BE2C (cell line): ENCODE results near the gene CASP12.

Source experiments
- DNase-seq: peaks from one replicate; pipeline ENCODE4 v3.0.0-alpha.2; 2020
- H3K27me3 ChIP-seq: fragments of 250-450 bp; sonication (Bioruptor Pico); 2 replicates; pipeline ENCODE4 v1.5.1; 2020; ENCODE audit warnings: mild to moderate bottlenecking
- H3K36me3 ChIP-seq: fragments of 250-450 bp; sonication (Bioruptor Pico); 2 replicates; pipeline ENCODE4 v1.5.1; 2020; ENCODE audit warnings: mild to moderate bottlenecking
- H3K4me1 ChIP-seq: fragments of 250-450 bp; sonication (Bioruptor Pico); 2 replicates; pipeline ENCODE4 v1.5.1; 2020
- H3K4me3 ChIP-seq: 2 replicates; pipeline ENCODE4 v1.5.1; 2011; ENCODE audit warnings: low read depth, low read length
- H3K9me3 ChIP-seq: fragments of 250-450 bp; sonication (Bioruptor Pico); 2 replicates; pipeline ENCODE4 v1.5.1; 2020
- TF ChIP-seq, protein P1 (sequence below): IDR thresholded peaks from 2 replicates; pipeline ENCODE4 v1.5.1; 2012; ENCODE audit warnings: mild to moderate bottlenecking, low read depth, low read length

CASP12 gene

DNA sequence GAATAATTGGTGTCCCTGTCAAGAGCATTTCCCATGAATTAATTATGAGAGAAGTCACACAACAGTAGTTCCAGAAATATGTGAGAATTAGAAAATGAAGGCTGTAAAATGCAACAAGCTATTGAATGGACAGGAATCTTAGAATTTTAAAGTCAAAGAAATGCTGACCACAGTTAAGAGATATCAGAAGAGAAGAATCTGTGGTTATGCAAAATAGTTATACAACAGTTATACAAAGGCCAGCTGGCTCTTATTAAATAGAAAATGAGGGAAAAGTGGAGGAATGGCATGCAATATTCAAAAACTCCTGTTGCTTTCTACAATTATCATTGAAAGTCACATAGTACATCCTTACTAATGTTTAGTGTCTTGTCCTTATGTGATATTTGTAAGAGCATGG is 27.4 kb downstream of the CASP12 start:
- DNase-seq, result no peak
- H3K4me1 ChIP-seq, result no peaks in the 10 kb centered on the region; the same call in 1 of the 2 replicates
- H3K27me3 ChIP-seq, result no peaks in the 10 kb centered on the region
- H3K36me3 ChIP-seq, result no peaks in the 10 kb centered on the region
- no peak overlapping the region for H3K4me3 ChIP-seq
- H3K9me3 ChIP-seq, result no peaks in the 10 kb centered on the region
- TF ChIP-seq, protein P1, sequence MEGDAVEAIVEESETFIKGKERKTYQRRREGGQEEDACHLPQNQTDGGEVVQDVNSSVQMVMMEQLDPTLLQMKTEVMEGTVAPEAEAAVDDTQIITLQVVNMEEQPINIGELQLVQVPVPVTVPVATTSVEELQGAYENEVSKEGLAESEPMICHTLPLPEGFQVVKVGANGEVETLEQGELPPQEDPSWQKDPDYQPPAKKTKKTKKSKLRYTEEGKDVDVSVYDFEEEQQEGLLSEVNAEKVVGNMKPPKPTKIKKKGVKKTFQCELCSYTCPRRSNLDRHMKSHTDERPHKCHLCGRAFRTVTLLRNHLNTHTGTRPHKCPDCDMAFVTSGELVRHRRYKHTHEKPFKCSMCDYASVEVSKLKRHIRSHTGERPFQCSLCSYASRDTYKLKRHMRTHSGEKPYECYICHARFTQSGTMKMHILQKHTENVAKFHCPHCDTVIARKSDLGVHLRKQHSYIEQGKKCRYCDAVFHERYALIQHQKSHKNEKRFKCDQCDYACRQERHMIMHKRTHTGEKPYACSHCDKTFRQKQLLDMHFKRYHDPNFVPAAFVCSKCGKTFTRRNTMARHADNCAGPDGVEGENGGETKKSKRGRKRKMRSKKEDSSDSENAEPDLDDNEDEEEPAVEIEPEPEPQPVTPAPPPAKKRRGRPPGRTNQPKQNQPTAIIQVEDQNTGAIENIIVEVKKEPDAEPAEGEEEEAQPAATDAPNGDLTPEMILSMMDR, result no peak

DNA sequence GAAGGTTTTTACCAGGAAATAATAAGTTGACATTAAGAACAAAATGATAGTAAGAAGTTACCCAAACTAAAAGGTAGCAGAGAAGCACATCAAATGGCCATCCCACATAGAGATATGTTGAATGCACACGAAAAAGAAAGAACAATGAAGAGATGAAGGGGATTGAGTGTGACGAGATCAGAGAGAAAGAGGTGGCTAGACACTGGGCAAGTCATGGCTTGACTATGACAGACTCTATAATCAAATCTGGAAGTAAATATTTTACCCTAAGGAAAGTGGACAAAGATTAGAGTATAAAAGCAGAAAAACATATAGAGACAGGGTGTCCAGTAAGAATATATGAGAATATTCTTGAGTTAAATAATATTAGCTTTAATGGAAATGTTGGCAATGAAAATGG is 31.4 kb downstream of the CASP12 start:
- Histone ChIP-seq H3K4me3 (no peak overlapping the region), H3K27me3 (no peaks in the 10 kb centered on the region), H3K36me3 (no peaks in the 10 kb centered on the region), H3K9me3 (no peaks in the 10 kb centered on the region), H3K4me1 (no peaks in the 10 kb centered on the region)
- TF ChIP-seq, protein P1, result no peak
- DNase-seq, result no peak

DNA sequence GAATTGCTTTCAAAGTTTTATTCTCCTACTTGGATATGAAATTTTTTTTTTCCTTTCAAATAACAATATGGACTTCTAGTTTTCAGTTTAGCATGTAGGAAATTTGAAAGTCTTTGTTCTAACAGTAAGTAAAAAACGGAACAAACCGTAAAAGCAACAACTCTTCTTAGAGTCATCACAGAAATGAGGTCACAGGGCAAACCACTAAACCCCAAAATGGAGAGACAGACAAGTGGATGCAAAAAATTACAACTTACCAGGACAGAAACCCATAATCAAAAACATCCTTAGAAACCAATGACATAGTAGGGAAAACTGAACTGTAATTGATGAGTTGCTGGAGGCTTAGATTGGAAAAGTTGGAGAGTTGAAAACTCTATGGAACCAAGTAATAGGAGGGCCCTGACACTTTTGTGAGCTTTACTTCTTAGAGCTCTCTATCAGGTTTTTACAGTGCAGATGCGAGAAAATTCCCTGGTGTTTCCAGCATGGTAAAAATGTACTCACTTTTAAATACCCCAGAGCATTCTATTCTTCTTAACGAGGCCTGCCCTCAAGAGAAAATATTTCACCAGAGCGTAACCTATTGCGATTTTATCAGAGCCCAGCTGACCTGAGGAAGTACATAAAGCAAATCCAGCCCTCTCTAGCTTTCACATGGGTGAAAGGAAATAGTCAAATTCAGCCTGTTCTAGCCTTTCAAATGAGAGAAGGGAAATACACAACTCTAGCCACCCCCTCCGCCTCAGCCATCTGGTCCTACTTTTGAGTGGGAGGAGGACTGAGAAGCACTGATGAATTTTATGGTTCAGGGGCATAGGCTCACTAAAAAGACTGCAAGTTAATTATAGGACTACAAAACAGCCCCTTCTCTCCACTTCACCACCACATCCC is 39.1 kb downstream of the CASP12 start:
- H3K36me3 ChIP-seq, result no peaks in the 10 kb centered on the region
- DNase-seq, result no peak
- TF ChIP-seq, protein P1, result no peak
- peaks cover 7% of the 10 kb centered on the region for H3K4me1 ChIP-seq
- no peak overlapping the region for H3K4me3 ChIP-seq
- no peaks in the 10 kb centered on the region for H3K27me3 ChIP-seq
- no peaks in the 10 kb centered on the region for H3K9me3 ChIP-seq

DNA sequence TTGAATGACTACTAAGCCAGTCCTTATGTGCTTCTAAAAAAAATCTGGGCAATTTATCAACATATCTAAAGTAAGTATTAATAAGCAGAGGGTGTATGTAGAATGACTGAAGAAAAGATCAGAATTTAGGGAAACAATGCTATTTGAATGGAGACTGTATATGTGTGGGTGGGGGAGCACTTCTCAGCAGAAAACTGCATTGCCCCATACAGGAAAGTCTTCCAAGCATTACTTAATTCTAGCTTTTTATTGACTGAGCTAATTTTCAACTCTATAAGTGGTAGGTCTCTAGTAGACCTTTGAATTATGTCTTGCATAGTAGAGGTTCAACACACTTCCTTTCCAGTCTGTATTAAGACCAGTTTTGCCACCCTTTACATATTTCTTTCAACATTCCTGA is 41.7 kb downstream of the CASP12 start:
- no peak for DNase-seq
- no peaks in the 10 kb centered on the region for H3K9me3 ChIP-seq
- H3K4me3 ChIP-seq, result no peak overlapping the region
- H3K27me3 ChIP-seq, result no peaks in the 10 kb centered on the region
- no peaks in the 10 kb centered on the region for H3K36me3 ChIP-seq
- TF ChIP-seq, protein P1, result no peak
- peaks cover 23% of the 10 kb centered on the region for H3K4me1 ChIP-seq

DNA sequence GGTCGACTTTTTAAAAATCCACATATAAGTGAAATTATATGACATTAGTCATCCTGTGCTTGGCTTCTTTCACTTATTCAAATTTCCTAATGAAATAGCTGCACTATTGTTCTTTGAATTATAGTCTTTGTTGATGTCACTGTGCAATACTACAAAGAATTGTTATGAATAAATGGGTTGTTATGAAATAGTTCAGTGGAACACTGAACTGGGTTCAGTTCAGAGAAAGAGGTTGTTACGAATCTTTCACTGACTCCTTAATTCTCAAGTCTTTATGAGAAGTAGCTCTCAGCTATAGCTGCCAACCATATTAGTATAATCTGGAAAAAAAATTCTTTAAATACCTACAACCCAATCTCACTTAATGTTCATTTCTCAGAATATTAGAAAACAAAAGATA is 42.3 kb downstream of the CASP12 start:
- Histone ChIP-seq H3K36me3 (no peaks in the 10 kb centered on the region), H3K27me3 (no peaks in the 10 kb centered on the region), H3K9me3 (no peaks in the 10 kb centered on the region), H3K4me3 (no peak overlapping the region), H3K4me1 (peaks cover 27% of the 10 kb centered on the region)
- no peak for DNase-seq
- TF ChIP-seq, protein P1, result no peak

DNA sequence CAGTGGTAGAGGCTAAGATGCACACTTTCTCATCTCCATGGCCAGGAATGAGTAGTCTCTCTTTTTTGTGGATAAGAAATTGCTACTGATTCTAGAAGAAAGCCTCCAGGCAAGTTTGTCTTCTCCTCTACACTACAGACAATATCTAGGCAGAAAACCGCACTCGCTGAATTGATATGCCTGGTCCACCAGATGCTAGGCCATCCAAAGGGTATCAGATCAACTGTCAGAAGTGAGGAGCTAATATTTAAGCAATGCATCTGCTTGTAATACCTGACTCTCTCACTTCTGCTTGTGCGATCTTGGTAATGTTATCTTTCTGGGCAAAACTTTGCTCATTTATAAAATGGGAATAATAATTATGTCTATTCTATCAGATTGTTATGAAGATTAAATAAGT is 45.0 kb downstream of the CASP12 start:
- Histone ChIP-seq H3K4me1 (peaks cover 27% of the 10 kb centered on the region), H3K27me3 (peaks cover 4% of the 10 kb centered on the region; the same call in 1 of the 2 replicates), H3K4me3 (peak overlapping the region; percentile 4; the same call in 1 of the 2 replicates), H3K36me3 (no peaks in the 10 kb centered on the region), H3K9me3 (no peaks in the 10 kb centered on the region)
- TF ChIP-seq, protein P1, result no peak
- peak; percentile 48 for DNase-seq
